Central memory CD8-positive, alpha-beta T cell (primary cell): ENCODE data around the gene ITGA2.

Experiments used
- ATAC-seq: fragments of 150-1000 bp; cut with Tn5 transposase; replicated peaks from 2 replicates; pipeline ENCODE4 v1.10.0; 2022; ENCODE audit warnings: mild to moderate bottlenecking, moderate FRiP score, moderate number of reproducible peaks; ENCODE audit not compliant: poor library complexity, severe bottlenecking; ENCODE audit errors: extremely low read depth
- DNase-seq, 2 donors: peaks; one replicate each; pipeline ENCODE4 v3.0.0; 2021; ENCODE audit warnings: low spot score in 2 of 2
- H3K27ac Mint-ChIP-seq: one replicate; pipeline ENCODE4 v1.8.0; 2022; ENCODE audit warnings: low read depth, mild to moderate bottlenecking, moderate library complexity, mixed read lengths
- H3K27me3 Mint-ChIP-seq: one replicate; pipeline ENCODE4 v1.8.0; 2022; ENCODE audit warnings: mixed read lengths
- H3K36me3 Mint-ChIP-seq: one replicate; pipeline ENCODE4 v1.8.0; 2022; ENCODE audit warnings: mild to moderate bottlenecking, moderate library complexity, mixed read lengths; ENCODE audit not compliant: insufficient read depth
- H3K4me1 Mint-ChIP-seq: one replicate; pipeline ENCODE4 v1.8.0; 2022; ENCODE audit warnings: mixed read lengths
- H3K4me3 Mint-ChIP-seq: one replicate; pipeline ENCODE4 v1.8.0; 2022; ENCODE audit warnings: mild to moderate bottlenecking, moderate library complexity, mixed read lengths
- H3K9me3 Mint-ChIP-seq: one replicate; pipeline ENCODE4 v1.8.0; 2022; ENCODE audit warnings: mixed read lengths

The ITGA2 gene

GRCh38 chr5:52989025-52989780 is at the start of gene ITGA2:
Gene ITGA2, plus strand, starts transcription at chr5:52989352. Its CDS starts 117 bp downstream, at chr5:52989469.
- peak; percentile 40 for ATAC-seq
- no peak for DNase-seq
- no peaks in the 10 kb centered on the region for H3K36me3 Mint-ChIP-seq
- no peak within 1 kb of the TSS for H3K27ac Mint-ChIP-seq
- H3K27me3 Mint-ChIP-seq = peaks cover 43% of the 10 kb centered on the region
- H3K4me1 Mint-ChIP-seq = peaks cover 6% of the 10 kb centered on the region
- no peaks in the 10 kb centered on the region for H3K9me3 Mint-ChIP-seq
- H3K4me3 Mint-ChIP-seq = peak within 1 kb of the TSS; percentile 62

- Mint-ChIP-seq H3K4me3 (no peak overlapping the region), H3K9me3 (no peaks in the 10 kb centered on the region), H3K36me3 (no peaks in the 10 kb centered on the region), H3K27ac (no peak overlapping the region), H3K4me1 (peaks cover 1% of the 10 kb centered on the region), H3K27me3 (no peaks in the 10 kb centered on the region)
- no peak for DNase-seq
- ATAC-seq = peak; percentile 32
Observed at GRCh38 chr5:52943285-52943684, 45.9 kb upstream of the ITGA2 start.

- H3K4me1 Mint-ChIP-seq = peaks cover 6% of the 10 kb centered on the region
- H3K36me3 Mint-ChIP-seq = no peaks in the 10 kb centered on the region
- H3K4me3 Mint-ChIP-seq = no peak overlapping the region
Observed at GRCh38 chr5:52943808-52944207, 45.3 kb upstream of the ITGA2 start.

GRCh38 chr5:52945040-52945439 is 44.1 kb upstream of the ITGA2 start:
- H3K4me3 Mint-ChIP-seq = peak overlapping the region; percentile 60
- H3K27ac Mint-ChIP-seq = peak overlapping the region; percentile 67
- DNase-seq = no peak
- peaks cover 7% of the 10 kb centered on the region for H3K4me1 Mint-ChIP-seq
- no peaks in the 10 kb centered on the region for H3K36me3 Mint-ChIP-seq
- H3K27me3 Mint-ChIP-seq = no peaks in the 10 kb centered on the region
- H3K9me3 Mint-ChIP-seq = no peaks in the 10 kb centered on the region
- no peak for ATAC-seq

More at GRCh38 chr5:52943808-52944207, 45.3 kb upstream of the ITGA2 start:
- ATAC-seq (no peak), DNase-seq (no peak)
- Mint-ChIP-seq H3K9me3 (no peaks in the 10 kb centered on the region), H3K27me3 (no peaks in the 10 kb centered on the region), H3K27ac (peak overlapping the region; percentile 38)

GRCh38 chr5:52947208-52947607 is 41.9 kb upstream of the ITGA2 start:
- Mint-ChIP-seq H3K36me3 (peaks cover 2% of the 10 kb centered on the region), H3K27me3 (no peaks in the 10 kb centered on the region), H3K9me3 (no peaks in the 10 kb centered on the region), H3K4me1 (peaks cover 7% of the 10 kb centered on the region), H3K27ac (no peak overlapping the region), H3K4me3 (no peak overlapping the region)
- ATAC-seq (no peak), DNase-seq (no peak)

GRCh38 chr5:52947851-52948250 is 41.3 kb upstream of the ITGA2 start:
- DNase-seq (no peak), ATAC-seq (no peak)
- peaks cover 2% of the 10 kb centered on the region for H3K36me3 Mint-ChIP-seq
- no peak overlapping the region for H3K4me3 Mint-ChIP-seq
- H3K4me1 Mint-ChIP-seq = peaks cover 7% of the 10 kb centered on the region
- H3K9me3 Mint-ChIP-seq = no peaks in the 10 kb centered on the region
- no peaks in the 10 kb centered on the region for H3K27me3 Mint-ChIP-seq
- H3K27ac Mint-ChIP-seq = no peak overlapping the region

GRCh38 chr5:52948418-52949076 is 40.6 kb upstream of the ITGA2 start:
- Mint-ChIP-seq H3K4me1 (peaks cover 7% of the 10 kb centered on the region), H3K9me3 (no peaks in the 10 kb centered on the region), H3K4me3 (no peak overlapping the region), H3K27me3 (no peaks in the 10 kb centered on the region), H3K36me3 (peaks cover 2% of the 10 kb centered on the region), H3K27ac (no peak overlapping the region)
- peak; percentile 96 for ATAC-seq
- DNase-seq = peak; percentile 27 to 42

GRCh38 chr5:52950686-52951085 is 38.5 kb upstream of the ITGA2 start:
- DNase-seq = no peak

GRCh38 chr5:52952483-52952882 is 36.7 kb upstream of the ITGA2 start:
- H3K9me3 Mint-ChIP-seq = no peaks in the 10 kb centered on the region
- H3K4me3 Mint-ChIP-seq = no peak overlapping the region
- no peaks in the 10 kb centered on the region for H3K27me3 Mint-ChIP-seq
- H3K27ac Mint-ChIP-seq = no peak overlapping the region
- ATAC-seq = no peak
- DNase-seq = no peak
- peaks cover 7% of the 10 kb centered on the region for H3K4me1 Mint-ChIP-seq
- H3K36me3 Mint-ChIP-seq = peaks cover 2% of the 10 kb centered on the region

More at GRCh38 chr5:52950686-52951085, 38.5 kb upstream of the ITGA2 start:
- Mint-ChIP-seq H3K36me3 (peaks cover 2% of the 10 kb centered on the region), H3K9me3 (no peaks in the 10 kb centered on the region), H3K27ac (no peak overlapping the region), H3K4me3 (no peak overlapping the region), H3K4me1 (peaks cover 7% of the 10 kb centered on the region), H3K27me3 (no peaks in the 10 kb centered on the region)
- no peak for ATAC-seq

GRCh38 chr5:52956014-52956413 is 33.1 kb upstream of the ITGA2 start:
- Mint-ChIP-seq H3K36me3 (peaks cover 2% of the 10 kb centered on the region), H3K4me1 (no peaks in the 10 kb centered on the region), H3K4me3 (no peak overlapping the region), H3K27ac (no peak overlapping the region), H3K9me3 (no peaks in the 10 kb centered on the region), H3K27me3 (no peaks in the 10 kb centered on the region)
- DNase-seq (no peak), ATAC-seq (no peak)

- H3K36me3 Mint-ChIP-seq = no peaks in the 10 kb centered on the region
- H3K27me3 Mint-ChIP-seq = no peaks in the 10 kb centered on the region
- ATAC-seq = no peak
- H3K4me1 Mint-ChIP-seq = no peaks in the 10 kb centered on the region
- H3K9me3 Mint-ChIP-seq = no peaks in the 10 kb centered on the region
- H3K4me3 Mint-ChIP-seq = no peak overlapping the region
- DNase-seq = no peak
- no peak overlapping the region for H3K27ac Mint-ChIP-seq
Observed at GRCh38 chr5:52956915-52957747, 32.0 kb upstream of the ITGA2 start.

GRCh38 chr5:52961274-52961681 is 27.9 kb upstream of the ITGA2 start:
- Mint-ChIP-seq H3K27me3 (no peaks in the 10 kb centered on the region), H3K4me1 (no peaks in the 10 kb centered on the region), H3K36me3 (no peaks in the 10 kb centered on the region), H3K9me3 (no peaks in the 10 kb centered on the region), H3K27ac (no peak overlapping the region), H3K4me3 (no peak overlapping the region)
- no peak for ATAC-seq
- no peak for DNase-seq
